ENCODE results near the gene TNNI2.

The TNNI2 gene

DNA sequence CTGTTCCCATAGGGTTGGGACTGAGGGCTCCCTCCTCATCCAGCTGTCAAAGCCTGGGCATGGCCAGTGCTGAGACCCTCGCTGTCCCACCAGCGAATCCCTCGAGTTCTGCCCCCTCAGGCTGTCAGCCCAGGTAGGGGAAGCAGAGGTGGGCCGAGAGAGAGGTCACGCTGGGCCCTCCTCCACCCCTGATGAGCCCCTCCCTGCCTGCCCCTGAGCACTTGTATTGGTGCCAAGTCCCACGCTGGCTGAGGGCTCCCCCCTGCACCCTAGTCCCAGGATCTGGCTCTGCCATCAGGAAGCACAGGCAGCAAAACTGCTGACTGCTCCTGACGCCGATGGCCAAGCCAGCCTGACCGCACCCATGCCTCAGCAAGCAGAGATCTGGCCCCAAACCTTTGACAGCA lies 49.6 kb downstream of the TNNI2 start:
- no peak for ATAC-seq
- H3K27me3 Mint-ChIP-seq = no peaks in the 10 kb centered on the region
- H3K36me3 Mint-ChIP-seq = peaks cover 10% of the 10 kb centered on the region
- no peak overlapping the region for H3K27ac Mint-ChIP-seq
- no peak overlapping the region for H3K4me3 Mint-ChIP-seq
- H3K4me1 Mint-ChIP-seq = peaks cover 18% of the 10 kb centered on the region
- H3K9me3 Mint-ChIP-seq = peaks cover 8% of the 10 kb centered on the region

DNA sequence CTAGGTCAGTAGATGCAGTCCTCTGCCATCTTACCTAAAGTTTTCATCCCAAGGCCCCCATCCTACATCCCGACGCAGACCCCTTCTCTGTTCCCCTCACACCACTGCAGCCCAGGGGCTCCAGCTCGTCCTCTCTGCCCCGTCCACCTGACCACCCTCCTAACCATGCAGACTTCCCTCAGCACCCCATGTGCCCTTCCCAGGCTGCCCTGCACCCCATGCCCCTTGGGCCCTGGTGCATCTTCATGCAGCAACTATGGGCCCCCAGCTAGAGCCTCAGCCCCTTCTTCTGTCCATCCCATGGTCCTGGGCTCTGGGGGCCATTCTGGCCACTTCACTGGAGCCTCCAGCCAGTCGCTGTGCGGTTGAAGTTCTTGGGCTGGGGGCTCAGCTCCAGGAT lies 50.0 kb downstream of the TNNI2 start:
- Mint-ChIP-seq H3K9me3 (peaks cover 13% of the 10 kb centered on the region), H3K27me3 (no peaks in the 10 kb centered on the region), H3K27ac (no peak overlapping the region), H3K4me1 (peaks cover 22% of the 10 kb centered on the region), H3K4me3 (no peak overlapping the region), H3K36me3 (peaks cover 10% of the 10 kb centered on the region)
- no peak for ATAC-seq

GRCh38 chr11:1889224-1889930 lies 50.6 kb downstream of the TNNI2 start:
- ATAC-seq = peak; percentile 26
- peaks cover 24% of the 10 kb centered on the region for H3K4me1 Mint-ChIP-seq
- no peaks in the 10 kb centered on the region for H3K27me3 Mint-ChIP-seq
- H3K4me3 Mint-ChIP-seq = no peak overlapping the region
- peaks cover 10% of the 10 kb centered on the region for H3K36me3 Mint-ChIP-seq
- no peak overlapping the region for H3K27ac Mint-ChIP-seq
- peaks cover 13% of the 10 kb centered on the region for H3K9me3 Mint-ChIP-seq

GRCh38 chr11:1889941-1890855 lies 51.4 kb downstream of the TNNI2 start:
- H3K27ac Mint-ChIP-seq = no peak overlapping the region
- ATAC-seq = peak; percentile 58
- H3K9me3 Mint-ChIP-seq = peaks cover 13% of the 10 kb centered on the region
- no peak overlapping the region for H3K4me3 Mint-ChIP-seq
- peaks cover 10% of the 10 kb centered on the region for H3K36me3 Mint-ChIP-seq
- H3K4me1 Mint-ChIP-seq = peaks cover 24% of the 10 kb centered on the region
- no peaks in the 10 kb centered on the region for H3K27me3 Mint-ChIP-seq
